Heart right ventricle (tissue), 16 donors: ENCODE measurements around the gene PI4KA. TPM values are rescaled to one million over a fixed set of nuclear protein-coding genes. Genes with fewer than 3 reads are reported as not detected.
A peak's percentile ranks its signal among the peaks of the same experiment; 100 is the strongest.

Source experiments
- ATAC-seq, 8 donors: fragments of 200-7000 bp; cut with Tn5 transposase; one replicate each; pipeline ENCODE4 v1.9.1; 2020; ENCODE audit warnings: mild to moderate bottlenecking in 8 of 8, moderate library complexity in 8 of 8, moderate number of reproducible peaks in 1 of 8
- DNase-seq, 2 donors: peaks; one replicate each; pipeline ENCODE4 v3.0.0-alpha.2; 2020
- H3K27ac ChIP-seq, 10 donors: fragments of 200-600 bp; sonication (generic) in 2 of 10; one replicate each; pipeline versions ENCODE4 v1.5.0 to v1.8.0; 2020 to 2022; ENCODE audit warnings: mild to moderate bottlenecking in 3 of 10
- H3K27me3 ChIP-seq, 7 donors: fragments of 200-600 bp; one replicate each; pipeline ENCODE4 v1.8.0; 2021 to 2022; ENCODE audit warnings: mild to moderate bottlenecking in 2 of 7
- H3K36me3 ChIP-seq, 9 donors: fragments of 200-600 bp; sonication (generic) in 1 of 9; one replicate each; pipeline versions ENCODE4 v1.5.0 to v1.8.0; 2020 to 2022; ENCODE audit warnings: mild to moderate bottlenecking in 2 of 9
- H3K4me1 ChIP-seq, 9 donors: fragments of 200-600 bp; sonication (generic) in 1 of 9; one replicate each; pipeline versions ENCODE4 v1.5.0 to v1.8.0; 2020 to 2022; ENCODE audit warnings: mild to moderate bottlenecking in 4 of 9
- H3K4me3 ChIP-seq, 10 donors: fragments of 200-600 bp; sonication (generic) in 2 of 10; one replicate each; pipeline versions ENCODE4 v1.5.0 to v1.8.0; 2020 to 2022; ENCODE audit warnings: mild to moderate bottlenecking in 7 of 10, moderate library complexity in 2 of 10
- H3K9me3 ChIP-seq, 11 donors: fragments of 200-600 bp in 10 of 11; sonication (generic) in 2 of 11; one replicate each; pipeline versions ENCODE4 v1.5.0 to v1.8.0; 2013 to 2022; ENCODE audit warnings: mild to moderate bottlenecking in 2 of 11, control low read depth in 1 of 11, moderate library complexity in 1 of 11
- WGBS, 2 donors: extraction: QIAGEN DNeasy Blood & Tissue Kit; methylation state at CpG; one replicate each; pipeline ENCODE4 v1.1.7; 2013; ENCODE audit warnings: inconsistent platforms in 1 of 2; 5-methylcytosine and 5-hydroxymethylcytosine counted together
- intact Hi-C, 10 donors: fragments of 100-400 bp; cut with DNase I; formaldehyde crosslinking; loops; one replicate each; pipeline versions ENCODE4 v1.11.1 to v1.14.2; 2022
- polyA plus RNA-seq, 2 donors: library from polyadenylated mRNA; stranded (reverse); fragments of 200-250 nt; gene quantifications; one replicate each; pipeline ENCODE4 v1.2.3, GENCODE V29; 2013
- total RNA-seq, 10 donors: library from RNA; stranded (reverse); fragmentation: NEBNext Ultra II Directional in 3 of 10; extraction: Animal tissue kit (Norgen Biotek cat#: 25700) in 3 of 10; gene quantifications; one replicate each; pipeline versions ENCODE4 v1.2.1 to v1.2.4, GENCODE V29; 2021 to 2023
- TF ChIP-seq, protein P1 (sequence below), 9 donors: fragments of 200-600 bp; sonication (generic) in 2 of 9; IDR thresholded peaks; one replicate each; pipeline versions ENCODE4 v1.5.0 to v1.8.0; 2021 to 2022; ENCODE audit warnings: antibody characterized with exemption in 9 of 9, mild to moderate bottlenecking in 5 of 9, moderate library complexity in 1 of 9
- donor health status: Arrhythmogenic right ventricular cardiomyopathy.
- donor health status: ischemic (EF 13 %, LVEDD 7.1; RV severe dilation, severe dysfunction).
- donor health status: healthy with polysubstance abuse.
- donor health status: DM: no; HTN: yes; CAD: no.
- donor health status: DM: no; HTN: no; CAD: no.
- donor health status: ischemic (EF 25% LVEDD 6.9; RV normal size, moderate dysfunction).
- donor health status: ischemic (EF 25% LVEDD 5.7; RV mildly dilated, moderate dysfunction).
- donor health status: healthy.
- donor health status: DM: yes; HTN: yes; CAD: no.
- donor health status: Ischemic cardiomyopathy.
- donor health status: ischemic (EF 35%, LVEDD 5.7; RV mildly dilated, moderate dysfunction).
- donor health status: nonischemic (EF 11% LVEDD 7.7; RV severe dilation, severe dysfunction).
- donor health status: DM: yes; HTN: yes; CAD: no.
- donor health status: PGD.
- donor health status: ischemic (EF 29% LVEDD 5.4; RV normal size, mild dysfunction).
- donor health status: nonischemic (EF 23%, LVEDD 6.1; RV moderate dilation, normal function).

Gene PI4KA
- total and polyA plus RNA-seq, 12 donors: 32.3 to 55.2 (median 39.4) TPM

DNA sequence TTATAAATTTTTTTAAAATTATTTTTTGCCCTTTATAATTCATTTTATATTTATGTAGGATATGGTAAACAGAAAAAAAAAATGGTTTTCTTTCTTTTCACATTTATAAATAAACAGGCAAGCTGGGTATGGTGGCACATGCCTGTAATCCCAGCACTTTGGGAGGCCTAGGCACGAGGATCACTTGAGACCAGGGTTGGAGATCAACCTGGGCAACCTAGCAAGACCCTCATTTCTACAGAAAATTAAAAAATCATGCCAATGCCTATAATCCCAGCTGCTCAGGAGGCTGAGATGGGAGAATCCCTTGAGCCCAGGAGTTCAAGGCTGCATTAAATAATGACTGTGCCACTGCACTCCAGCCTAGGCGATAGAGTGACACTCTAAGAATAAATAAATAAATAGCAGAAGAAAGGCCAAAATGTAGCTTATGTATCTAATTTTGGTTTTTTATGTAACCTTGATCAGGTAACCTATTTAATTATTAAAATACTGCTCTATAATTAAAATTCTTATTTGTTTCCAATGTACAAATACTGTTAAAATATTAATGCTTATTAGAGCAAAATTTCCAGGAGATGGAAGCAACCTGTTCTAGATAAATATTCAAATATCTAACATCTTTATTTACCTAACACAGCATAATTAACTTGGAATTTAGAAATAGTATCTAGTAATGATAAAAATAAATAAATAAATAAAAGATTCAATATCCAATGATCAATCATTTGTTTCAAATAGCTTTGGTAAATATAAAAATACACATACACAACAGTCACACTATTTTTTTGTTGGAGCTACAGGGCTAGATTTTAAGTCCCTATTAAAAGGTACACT, 21.4 kb downstream of the PI4KA start:
- ATAC-seq (no peak), DNase-seq (no peak)
- 96 to 97% methylated on average over 2 of the region's 2 CpGs for WGBS, 2 donors
- TF ChIP-seq, protein P1, sequence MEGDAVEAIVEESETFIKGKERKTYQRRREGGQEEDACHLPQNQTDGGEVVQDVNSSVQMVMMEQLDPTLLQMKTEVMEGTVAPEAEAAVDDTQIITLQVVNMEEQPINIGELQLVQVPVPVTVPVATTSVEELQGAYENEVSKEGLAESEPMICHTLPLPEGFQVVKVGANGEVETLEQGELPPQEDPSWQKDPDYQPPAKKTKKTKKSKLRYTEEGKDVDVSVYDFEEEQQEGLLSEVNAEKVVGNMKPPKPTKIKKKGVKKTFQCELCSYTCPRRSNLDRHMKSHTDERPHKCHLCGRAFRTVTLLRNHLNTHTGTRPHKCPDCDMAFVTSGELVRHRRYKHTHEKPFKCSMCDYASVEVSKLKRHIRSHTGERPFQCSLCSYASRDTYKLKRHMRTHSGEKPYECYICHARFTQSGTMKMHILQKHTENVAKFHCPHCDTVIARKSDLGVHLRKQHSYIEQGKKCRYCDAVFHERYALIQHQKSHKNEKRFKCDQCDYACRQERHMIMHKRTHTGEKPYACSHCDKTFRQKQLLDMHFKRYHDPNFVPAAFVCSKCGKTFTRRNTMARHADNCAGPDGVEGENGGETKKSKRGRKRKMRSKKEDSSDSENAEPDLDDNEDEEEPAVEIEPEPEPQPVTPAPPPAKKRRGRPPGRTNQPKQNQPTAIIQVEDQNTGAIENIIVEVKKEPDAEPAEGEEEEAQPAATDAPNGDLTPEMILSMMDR (IDR thresholded peaks at IDR 0.05): no peak
- peaks cover 0 to 28% (median 17%) of the 10 kb centered on the region in 9 donors for H3K36me3 ChIP-seq
- intact Hi-C loops: no loop called here
- H3K9me3 ChIP-seq: no peaks in the 10 kb centered on the region
- peaks cover 0 to 15% (median 8%) of the 10 kb centered on the region in 9 donors for H3K4me1 ChIP-seq
- no peaks in the 10 kb centered on the region for H3K27me3 ChIP-seq
- H3K4me3 ChIP-seq: no peak overlapping the region
- H3K27ac ChIP-seq: no peak overlapping the region

DNA sequence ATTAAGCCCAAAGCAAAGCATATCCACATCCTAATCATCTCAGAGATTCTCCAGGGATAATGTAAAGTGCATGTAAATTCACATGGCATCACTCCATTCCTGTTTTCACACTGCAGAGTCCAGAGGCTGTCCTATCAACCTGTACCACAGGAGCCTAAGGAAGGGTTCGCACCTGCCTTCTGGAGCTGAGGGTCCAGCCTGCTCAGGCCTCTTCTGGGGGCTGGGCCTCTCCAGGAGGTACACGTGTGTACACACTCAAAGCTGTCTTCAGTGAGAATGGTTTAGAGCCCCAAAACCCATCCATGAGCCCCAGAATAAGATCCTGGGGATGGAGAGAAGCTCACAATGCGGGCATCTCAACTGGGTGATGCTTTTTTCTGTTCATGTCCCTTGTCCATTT, 23.9 kb downstream of the PI4KA start:
- H3K9me3 ChIP-seq: no peaks in the 10 kb centered on the region
- no peaks in the 10 kb centered on the region for H3K27me3 ChIP-seq
- no peak overlapping the region for H3K27ac ChIP-seq
- H3K36me3 ChIP-seq: peaks cover 0 to 53% (median 37%) of the 10 kb centered on the region in 9 donors
- no peak for ATAC-seq
- H3K4me3 ChIP-seq: no peak overlapping the region
- TF ChIP-seq, protein P1 (IDR thresholded peaks at IDR 0.05): no peak
- 93 to 98% methylated on average over 3 of the region's 3 CpGs for WGBS, 2 donors
- no peak for DNase-seq
- intact Hi-C loops: no loop called here
- H3K4me1 ChIP-seq: peaks cover 0 to 8% (median 0%) of the 10 kb centered on the region in 9 donors

DNA sequence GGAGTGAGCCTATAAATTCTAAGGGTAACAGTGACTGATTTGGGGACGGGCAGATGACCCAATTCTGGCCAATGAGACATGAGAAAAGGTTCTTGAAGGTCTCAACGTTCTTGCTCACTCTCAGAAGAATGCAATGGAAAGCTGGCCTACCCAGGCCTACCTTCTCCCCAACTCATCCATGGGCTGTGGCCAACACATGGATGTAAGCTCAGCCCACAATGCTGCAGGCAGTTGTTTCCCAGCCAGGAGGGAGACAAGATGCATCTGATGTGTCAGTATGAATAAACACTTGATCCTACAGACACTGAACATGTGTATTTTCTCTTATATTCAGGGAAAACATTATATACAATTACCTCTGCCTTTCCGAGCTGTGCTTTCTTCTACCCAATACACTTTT, 24.4 kb downstream of the PI4KA start:
- Histone ChIP-seq H3K27me3 (no peaks in the 10 kb centered on the region), H3K27ac (no peak overlapping the region), H3K36me3 (peaks cover 0 to 58% (median 38%) of the 10 kb centered on the region in 9 donors), H3K9me3 (no peaks in the 10 kb centered on the region), H3K4me1 (peaks cover 0 to 8% (median 0%) of the 10 kb centered on the region in 9 donors), H3K4me3 (no peak overlapping the region)
- WGBS, 2 donors: 91 to 93% methylated on average over 3 of the region's 3 CpGs
- ATAC-seq (no peak), DNase-seq (no peak)
- TF ChIP-seq, protein P1 (IDR thresholded peaks at IDR 0.05): no peak
- intact Hi-C loops: no loop called here

DNA sequence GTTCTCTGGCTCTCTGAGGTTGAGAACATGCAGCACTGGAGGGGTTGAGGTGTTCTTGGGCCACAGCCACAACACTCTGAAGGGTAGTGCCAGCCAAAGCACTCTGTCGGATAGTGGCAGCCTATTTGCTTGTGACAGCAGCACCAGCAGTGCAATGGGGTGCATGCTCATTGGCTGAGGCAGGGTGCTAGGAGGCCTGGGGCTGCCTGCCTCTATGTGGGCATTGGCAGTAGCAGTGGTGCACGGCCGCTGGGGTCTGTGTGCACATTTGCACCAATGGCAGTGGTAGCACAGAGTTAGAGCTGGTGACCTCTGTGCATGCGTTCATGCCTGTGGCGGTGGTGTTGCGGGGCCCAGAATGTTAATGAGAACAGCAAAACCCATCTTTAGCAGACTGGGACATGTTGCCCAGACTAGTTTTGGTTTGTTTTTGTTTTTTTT, 25.4 kb downstream of the PI4KA start:
- ATAC-seq: peak in 1 of 8 donors; percentile 51
- peaks cover 0 to 8% (median 0%) of the 10 kb centered on the region in 9 donors for H3K4me1 ChIP-seq
- DNase-seq: no peak
- H3K4me3 ChIP-seq: no peak overlapping the region
- H3K27me3 ChIP-seq: no peaks in the 10 kb centered on the region
- H3K27ac ChIP-seq: no peak overlapping the region
- peaks cover 0 to 67% (median 40%) of the 10 kb centered on the region in 9 donors for H3K36me3 ChIP-seq
- 93 to 95% methylated on average over 6 of the region's 6 CpGs for WGBS, 2 donors
- TF ChIP-seq, protein P1 (IDR thresholded peaks at IDR 0.05): no peak
- H3K9me3 ChIP-seq: no peaks in the 10 kb centered on the region
- intact Hi-C loops: no loop called here
